Stimulated activated CD4-positive, alpha-beta T cell treated with anti-CD3 and anti-CD28 coated beads, Interleukin-15, amount 100 ng/mL, for 24 hours (primary cell): ENCODE results near the gene SBF2.

Source experiments
- DNase-seq: peaks from one replicate; pipeline ENCODE4 v3.0.0-alpha.2; 2020

SBF2 gene

GRCh38 chr11:9838961-9839360 lies 455.1 kb downstream of the SBF2 start:
- no peak for DNase-seq

GRCh38 chr11:9838229-9838628 lies 455.8 kb downstream of the SBF2 start:
- DNase-seq, result no peak

GRCh38 chr11:9834291-9834690 lies 459.7 kb downstream of the SBF2 start:
- no peak for DNase-seq

- DNase-seq, result no peak
These were observed 462.9 kb downstream of the SBF2 start for GRCh38 chr11:9831122-9831521.

GRCh38 chr11:9827708-9828107 lies 466.3 kb downstream of the SBF2 start:
- DNase-seq, result no peak

- DNase-seq, result no peak
These were observed 467.6 kb downstream of the SBF2 start for GRCh38 chr11:9826390-9826789.

GRCh38 chr11:9825895-9826294 lies 468.1 kb downstream of the SBF2 start:
- DNase-seq, result no peak

GRCh38 chr11:9825315-9825714 lies 468.7 kb downstream of the SBF2 start:
- DNase-seq, result no peak

- no peak for DNase-seq
These were observed 470.1 kb downstream of the SBF2 start for GRCh38 chr11:9823887-9824385.

- no peak for DNase-seq
These were observed 470.6 kb downstream of the SBF2 start for GRCh38 chr11:9823439-9823838.

GRCh38 chr11:9821008-9821752 lies 472.8 kb downstream of the SBF2 start:
- no peak for DNase-seq

GRCh38 chr11:9820260-9820659 lies 473.8 kb downstream of the SBF2 start:
- DNase-seq, result no peak

GRCh38 chr11:9817191-9817590 lies 476.8 kb downstream of the SBF2 start:
- DNase-seq, result no peak

- no peak for DNase-seq
These were observed 478.4 kb downstream of the SBF2 start for GRCh38 chr11:9815486-9816136.

GRCh38 chr11:9814108-9814507 lies 479.9 kb downstream of the SBF2 start:
- no peak for DNase-seq

GRCh38 chr11:9808943-9809342 lies 485.1 kb downstream of the SBF2 start:
- no peak for DNase-seq

- no peak for DNase-seq
These were observed 486.9 kb downstream of the SBF2 start for GRCh38 chr11:9806946-9807687.

GRCh38 chr11:9804419-9804902 lies 489.6 kb downstream of the SBF2 start:
- DNase-seq, result no peak

- no peak for DNase-seq
These were observed 490.2 kb downstream of the SBF2 start for GRCh38 chr11:9803685-9804418.

GRCh38 chr11:9802291-9802861 lies 491.6 kb downstream of the SBF2 start:
- no peak for DNase-seq

- no peak for DNase-seq
These were observed 494.1 kb downstream of the SBF2 start for GRCh38 chr11:9799886-9800285.

GRCh38 chr11:9797300-9797699 lies 496.7 kb downstream of the SBF2 start:
- no peak for DNase-seq

GRCh38 chr11:9796854-9797253 lies 497.2 kb downstream of the SBF2 start:
- DNase-seq, result no peak
